Fibroblast of lung (primary cell): ENCODE measurements around the gene NOMO2.
"Not testable (repeated sequence)": the region's sequence is repeated elsewhere in the genome, so short reads cannot be mapped to it uniquely, and the experiment has no call there.

Experiments
- EZH2 ChIP-seq: IDR thresholded peaks from 2 replicates; pipeline ENCODE4 v1.5.1; 2012; ENCODE audit warnings: low read length, control low read depth, mild to moderate bottlenecking; ENCODE audit errors: missing control alignments
- TF ChIP-seq, protein P1 (sequence below), 2 donors: IDR thresholded peaks in 1 of 2; conservative IDR thresholded peaks in 1 of 2; 1 replicate in 1 of 2; 2 replicates in 1 of 2; pipeline ENCODE4 v1.5.1; 2011 to 2012; ENCODE audit warnings: low read length in 2 of 2, control low read depth in 1 of 2, inconsistent platforms in 1 of 2, low read depth in 1 of 2, mild to moderate bottlenecking in 1 of 2

DNA sequence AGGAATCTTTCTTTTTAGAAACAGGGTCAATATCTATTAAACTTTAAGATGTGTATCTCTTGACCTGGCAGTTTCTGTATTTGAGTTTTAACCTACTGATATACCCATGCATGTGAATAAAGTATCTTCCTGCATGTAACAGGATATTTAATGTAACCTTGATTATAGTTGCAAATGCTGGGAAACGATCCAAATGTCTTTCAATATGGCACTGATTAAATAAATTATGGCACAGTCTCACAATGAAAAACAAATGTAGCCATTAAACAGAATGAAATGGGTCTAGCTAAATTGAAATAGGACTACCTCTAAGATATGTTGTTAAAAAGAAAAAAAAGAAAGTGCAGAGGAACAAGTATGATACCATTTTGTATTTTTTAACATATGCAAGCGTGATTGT is 35.8 kb upstream of the NOMO2 start:
- TF ChIP-seq, protein P1, sequence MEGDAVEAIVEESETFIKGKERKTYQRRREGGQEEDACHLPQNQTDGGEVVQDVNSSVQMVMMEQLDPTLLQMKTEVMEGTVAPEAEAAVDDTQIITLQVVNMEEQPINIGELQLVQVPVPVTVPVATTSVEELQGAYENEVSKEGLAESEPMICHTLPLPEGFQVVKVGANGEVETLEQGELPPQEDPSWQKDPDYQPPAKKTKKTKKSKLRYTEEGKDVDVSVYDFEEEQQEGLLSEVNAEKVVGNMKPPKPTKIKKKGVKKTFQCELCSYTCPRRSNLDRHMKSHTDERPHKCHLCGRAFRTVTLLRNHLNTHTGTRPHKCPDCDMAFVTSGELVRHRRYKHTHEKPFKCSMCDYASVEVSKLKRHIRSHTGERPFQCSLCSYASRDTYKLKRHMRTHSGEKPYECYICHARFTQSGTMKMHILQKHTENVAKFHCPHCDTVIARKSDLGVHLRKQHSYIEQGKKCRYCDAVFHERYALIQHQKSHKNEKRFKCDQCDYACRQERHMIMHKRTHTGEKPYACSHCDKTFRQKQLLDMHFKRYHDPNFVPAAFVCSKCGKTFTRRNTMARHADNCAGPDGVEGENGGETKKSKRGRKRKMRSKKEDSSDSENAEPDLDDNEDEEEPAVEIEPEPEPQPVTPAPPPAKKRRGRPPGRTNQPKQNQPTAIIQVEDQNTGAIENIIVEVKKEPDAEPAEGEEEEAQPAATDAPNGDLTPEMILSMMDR (conservative IDR thresholded peaks at IDR 0.05 in 1 of 2, IDR thresholded peaks at IDR 0.05 in 1 of 2; ENCODE audit: low read depth in 1 of 2, low read length in 2 of 2) = not testable (repeated sequence)
- TF ChIP-seq EZH2 = not testable (repeated sequence)
